ENCODE data around the gene EBLN1. TPM values are rescaled to one million over a fixed set of nuclear protein-coding genes. Genes with fewer than 3 reads are reported as not detected.

EBLN1 gene
- total RNA-seq, 1 donor from 2014 or later: not detected

- DNase-seq (ENCODE audit: extremely low spot score, unreplicated experiment): no peak
- H3K27me3 Mint-ChIP-seq (ENCODE audit: unreplicated experiment): no peaks in the 10 kb centered on the region
- no peak for TF ChIP-seq CTCF (IDR thresholded peaks at IDR 0.05)
- H3K4me1 Mint-ChIP-seq (ENCODE audit: unreplicated experiment): peaks cover 38% of the 10 kb centered on the region
- H3K36me3 Mint-ChIP-seq (ENCODE audit: unreplicated experiment): peaks cover 2% of the 10 kb centered on the region
- no peak overlapping the region for H3K4me3 Mint-ChIP-seq (ENCODE audit: unreplicated experiment)
- peak overlapping the region; percentile 83 for H3K27ac Mint-ChIP-seq (ENCODE audit: unreplicated experiment)
- H3K9me3 Mint-ChIP-seq (ENCODE audit: unreplicated experiment): peaks cover 9% of the 10 kb centered on the region
Observed at GRCh38 chr10:22159979-22160378, 57.8 kb downstream of the EBLN1 start.

DNA sequence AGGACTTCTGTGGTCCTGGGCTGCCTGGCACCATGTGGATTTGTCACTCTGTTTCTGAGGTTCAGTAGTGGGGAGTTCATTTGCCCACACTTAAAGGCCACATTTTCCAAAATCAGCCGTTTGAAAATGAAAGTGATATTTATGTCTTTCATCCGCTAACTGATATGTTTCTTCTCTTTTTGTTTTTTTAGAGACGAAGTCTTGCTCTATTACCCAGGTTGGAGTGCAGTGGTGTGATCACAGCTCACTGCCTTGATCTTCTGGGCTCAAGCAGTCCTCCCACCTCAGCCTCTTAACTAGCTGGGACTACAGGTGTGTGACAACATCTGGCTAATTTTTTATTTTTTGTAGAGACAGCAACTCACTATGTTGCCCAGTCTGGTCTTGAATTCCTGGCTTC, 58.6 kb downstream of the EBLN1 start:
- H3K36me3 Mint-ChIP-seq (ENCODE audit: unreplicated experiment): peaks cover 2% of the 10 kb centered on the region
- no peak for TF ChIP-seq CTCF (IDR thresholded peaks at IDR 0.05)
- no peak overlapping the region for H3K4me3 Mint-ChIP-seq (ENCODE audit: unreplicated experiment)
- H3K27ac Mint-ChIP-seq (ENCODE audit: unreplicated experiment): peak overlapping the region; percentile 83
- H3K4me1 Mint-ChIP-seq (ENCODE audit: unreplicated experiment): peaks cover 38% of the 10 kb centered on the region
- H3K27me3 Mint-ChIP-seq (ENCODE audit: unreplicated experiment): no peaks in the 10 kb centered on the region
- peaks cover 9% of the 10 kb centered on the region for H3K9me3 Mint-ChIP-seq (ENCODE audit: unreplicated experiment)
- DNase-seq (ENCODE audit: extremely low spot score, unreplicated experiment): no peak

Other genes starting within 250 kb of the EBLN1 start
- gene DNAJC1, start 214.3 kb downstream of the EBLN1 start, total RNA-seq: 36.4 and 38.4 TPM in 2 replicates
- 69.1 and 69.6 TPM in 2 replicates for gene COMMD3, start 98.4 kb upstream of the EBLN1 start, total RNA-seq
- gene BMI1, start 103.1 kb upstream of the EBLN1 start, total RNA-seq: 41.7 and 48.5 TPM in 2 replicates
- gene SPAG6, start 127.5 kb upstream of the EBLN1 start, total RNA-seq: not detected in 2 replicates